Keratinocyte (primary cell): ENCODE data around the gene DDX28. TPM values are rescaled to one million over a fixed set of nuclear protein-coding genes. Genes with fewer than 3 reads are reported as not detected.
"Not testable (repeated sequence)": the region's sequence is repeated elsewhere in the genome, so short reads cannot be mapped to it uniquely, and the experiment has no call there.

Experiments
- DNase-seq: peaks from one replicate; pipeline ENCODE4 v3.0.0-alpha.2; 2011; ENCODE audit warnings: low read depth, missing footprints, low spot score
- FAIRE-seq: peaks from 2 replicates; lab custom pipeline; 2011; peaks lifted over from hg19 to GRCh38; lab: Jason Lieb, UNC
- H2AFZ ChIP-seq: 2 replicates; pipeline ENCODE4 v1.6.0; 2012; ENCODE audit warnings: low read length, control low read depth, inconsistent platforms; ENCODE audit not compliant: control insufficient read depth
- H3K27ac ChIP-seq: 2 replicates; pipeline ENCODE4 v1.5.1; 2011; ENCODE audit warnings: low read length; ENCODE audit not compliant: control insufficient read depth, insufficient read depth
- H3K27me3 ChIP-seq: 3 replicates; pipeline ENCODE4 v1.6.0; 2011; ENCODE audit warnings: low read length; ENCODE audit not compliant: control insufficient read depth, insufficient read depth; ENCODE audit errors: extremely low read depth
- H3K36me3 ChIP-seq, 2 experiments: 2 replicates in 1 of 2; 3 replicates in 1 of 2; pipeline ENCODE4 v1.5.1; 2011; ENCODE audit warnings: low read length in 2 of 2, mild to moderate bottlenecking in 1 of 2; ENCODE audit not compliant: control insufficient read depth in 2 of 2, insufficient read depth in 2 of 2; ENCODE audit errors: extremely low read depth in 1 of 2
- H3K4me1 ChIP-seq: 3 replicates; pipeline ENCODE4 v1.5.1; 2011; ENCODE audit warnings: low read length; ENCODE audit not compliant: control insufficient read depth, insufficient read depth; ENCODE audit errors: extremely low read depth
- H3K4me2 ChIP-seq: 3 replicates; pipeline ENCODE4 v1.6.0; 2011; ENCODE audit warnings: low read depth, low read length; ENCODE audit not compliant: control insufficient read depth, insufficient read depth; ENCODE audit errors: extremely low read depth
- H3K4me3 ChIP-seq, 3 experiments: fragments of 200-600 bp in 1 of 3; sonication (generic) in 1 of 3; 2 replicates in 2 of 3; 3 replicates in 1 of 3; pipeline ENCODE4 v1.5.1; 2011 to 2016; ENCODE audit warnings: low read length in 3 of 3, mild to moderate bottlenecking in 3 of 3, control low read depth in 2 of 3, inconsistent platforms in 1 of 3, low read depth in 1 of 3, mixed read lengths in 1 of 3, mixed run types in 1 of 3, moderate library complexity in 1 of 3; ENCODE audit not compliant: control insufficient read depth in 2 of 3, insufficient read depth in 2 of 3; ENCODE audit errors: extremely low read depth in 1 of 3
- H3K79me2 ChIP-seq: 2 replicates; pipeline ENCODE4 v1.6.0; 2012; ENCODE audit warnings: low read length; ENCODE audit not compliant: control insufficient read depth, insufficient read depth
- H3K9ac ChIP-seq: 3 replicates; pipeline ENCODE4 v1.6.0; 2011; ENCODE audit warnings: low read length; ENCODE audit not compliant: control insufficient read depth, insufficient read depth; ENCODE audit errors: extremely low read depth
- H3K9me1 ChIP-seq: 3 replicates; pipeline ENCODE4 v1.6.0; 2011; ENCODE audit warnings: low read length; ENCODE audit not compliant: control insufficient read depth, insufficient read depth; ENCODE audit errors: extremely low read depth
- H3K9me3 ChIP-seq: 2 replicates; pipeline ENCODE4 v1.5.1; 2012; ENCODE audit warnings: low read depth, low read length; ENCODE audit not compliant: control insufficient read depth
- H4K20me1 ChIP-seq: 3 replicates; pipeline ENCODE4 v1.6.0; 2011; ENCODE audit warnings: low read length; ENCODE audit not compliant: control insufficient read depth, insufficient read depth; ENCODE audit errors: extremely low read depth
- EZH2 ChIP-seq: IDR thresholded peaks from one replicate; pipeline ENCODE4 v1.6.1; 2012; ENCODE audit warnings: inconsistent platforms, mild to moderate bottlenecking, low read length, moderate library complexity
- dilution Hi-C: fragments of 300-500 bp; cut with MboI; formaldehyde crosslinking; loops from one replicate; pipeline ENCODE4 v1.7.0; 2020; ENCODE audit warnings: low sequenced_read_pairs; ENCODE audit not compliant: extremely low pct_ligation_motif_present
- polyA plus RNA-seq, 5 experiments: library from polyadenylated mRNA; depleted of rRNA in 3 of 5; stranded (reverse) in 3 of 5; stranded (forward) in 1 of 5; unstranded in 1 of 5; fragments of >200 nt; gene quantifications; 1 replicate in 1 of 5; 2 replicates in 3 of 5; 3 replicates in 1 of 5; pipeline versions ENCODE4 v1.2.1 to v1.2.3, GENCODE V29; 2011 to 2012; ENCODE audit warnings: missing spikeins in 2 of 5, low read depth in 1 of 5, low replicate concordance in 1 of 5
- TF ChIP-seq, protein P1 (sequence below), 3 experiments: IDR thresholded peaks in 1 of 3; conservative IDR thresholded peaks in 1 of 3; optimal IDR thresholded peaks in 1 of 3; 2 replicates in 2 of 3; 3 replicates in 1 of 3; pipeline versions ENCODE3 to v1.5.1; 2011; ENCODE audit warnings: low read length in 3 of 3, mild to moderate bottlenecking in 3 of 3, moderate library complexity in 2 of 3, control low read depth in 1 of 3, inconsistent platforms in 1 of 3; ENCODE audit not compliant: insufficient read depth in 2 of 3; ENCODE audit errors: extremely low read depth in 1 of 3

Gene DDX28
- polyA plus RNA-seq, 1 donor (not counting 4 experiments of a cell fraction or from before 2014, with no cell fraction given), result 12.8 TPM

DNA sequence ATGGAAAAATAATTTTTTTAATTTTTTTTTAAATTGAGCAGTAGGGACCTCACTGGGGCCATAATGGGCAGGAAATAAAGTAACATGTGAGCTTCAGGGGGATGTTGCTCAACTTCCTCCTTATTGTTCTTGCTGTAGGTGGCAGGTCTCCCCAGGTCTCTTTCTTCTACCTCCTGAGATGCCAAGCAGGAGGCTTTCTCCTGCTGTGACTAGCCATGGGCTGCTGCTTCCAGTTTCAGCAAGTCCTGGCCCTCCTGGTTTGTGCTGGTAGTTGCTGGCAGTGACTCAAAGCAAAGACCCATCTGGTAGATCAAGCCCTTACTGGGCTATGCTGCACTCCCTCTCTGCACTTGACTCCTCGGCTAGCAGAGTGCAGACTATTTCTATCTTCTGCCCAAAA is 9.6 kb downstream of the DDX28 start:
- FAIRE-seq (peak; percentile 84), DNase-seq (no peak)
- no peak overlapping the region for H3K4me2 ChIP-seq
- H3K9me3 ChIP-seq, result no peaks in the 10 kb centered on the region
- no peaks in the 10 kb centered on the region for H3K36me3 ChIP-seq
- H3K9ac ChIP-seq, result no peak overlapping the region
- H3K4me3 ChIP-seq, result no peak overlapping the region
- H3K27ac ChIP-seq, result peak overlapping the region; percentile 20
- H3K79me2 ChIP-seq, result no peaks in the 10 kb centered on the region
- TF ChIP-seq, protein P1, sequence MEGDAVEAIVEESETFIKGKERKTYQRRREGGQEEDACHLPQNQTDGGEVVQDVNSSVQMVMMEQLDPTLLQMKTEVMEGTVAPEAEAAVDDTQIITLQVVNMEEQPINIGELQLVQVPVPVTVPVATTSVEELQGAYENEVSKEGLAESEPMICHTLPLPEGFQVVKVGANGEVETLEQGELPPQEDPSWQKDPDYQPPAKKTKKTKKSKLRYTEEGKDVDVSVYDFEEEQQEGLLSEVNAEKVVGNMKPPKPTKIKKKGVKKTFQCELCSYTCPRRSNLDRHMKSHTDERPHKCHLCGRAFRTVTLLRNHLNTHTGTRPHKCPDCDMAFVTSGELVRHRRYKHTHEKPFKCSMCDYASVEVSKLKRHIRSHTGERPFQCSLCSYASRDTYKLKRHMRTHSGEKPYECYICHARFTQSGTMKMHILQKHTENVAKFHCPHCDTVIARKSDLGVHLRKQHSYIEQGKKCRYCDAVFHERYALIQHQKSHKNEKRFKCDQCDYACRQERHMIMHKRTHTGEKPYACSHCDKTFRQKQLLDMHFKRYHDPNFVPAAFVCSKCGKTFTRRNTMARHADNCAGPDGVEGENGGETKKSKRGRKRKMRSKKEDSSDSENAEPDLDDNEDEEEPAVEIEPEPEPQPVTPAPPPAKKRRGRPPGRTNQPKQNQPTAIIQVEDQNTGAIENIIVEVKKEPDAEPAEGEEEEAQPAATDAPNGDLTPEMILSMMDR (optimal IDR thresholded peaks at IDR 0.05 in 1 of 3, IDR thresholded peaks at IDR 0.05 in 1 of 3, conservative IDR thresholded peaks at IDR 0.05 in 1 of 3; ENCODE audit: extremely low read depth in 1 of 3, insufficient read depth in 2 of 3, low read length in 3 of 3), result no peak
- no peak for TF ChIP-seq EZH2
- peak overlapping the region; percentile 33 for H2AFZ ChIP-seq
- dilution Hi-C loops, result no loop called here
- no peaks in the 10 kb centered on the region for H3K27me3 ChIP-seq
- peaks cover 10% of the 10 kb centered on the region for H3K4me1 ChIP-seq
- no peaks in the 10 kb centered on the region for H3K9me1 ChIP-seq
- no peaks in the 10 kb centered on the region for H4K20me1 ChIP-seq

DNA sequence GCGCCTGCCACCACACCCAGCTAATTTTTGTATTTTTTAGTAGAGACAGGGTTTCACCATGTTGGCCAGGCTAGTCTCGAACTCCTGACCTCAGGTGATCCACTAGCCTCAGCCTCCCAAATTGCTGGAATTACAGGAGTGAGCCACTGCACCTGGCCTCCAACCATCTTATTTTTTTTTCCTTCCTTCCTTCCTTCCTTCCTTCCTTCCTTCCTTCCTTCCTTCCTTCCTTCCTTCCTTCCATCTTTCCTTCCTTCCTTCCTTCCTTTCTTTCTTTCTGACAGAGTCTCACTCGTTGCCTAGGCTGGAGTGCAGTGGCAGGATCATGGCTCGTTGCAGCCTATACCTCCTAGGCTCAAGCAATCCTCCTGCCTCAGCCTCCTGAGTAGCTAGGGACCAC is 13.2 kb downstream of the DDX28 start:
- H3K4me2 ChIP-seq, H2AFZ ChIP-seq, H3K27me3 ChIP-seq, H3K9ac ChIP-seq, DNase-seq, dilution Hi-C loops, H3K27ac ChIP-seq, H4K20me1 ChIP-seq, H3K36me3 ChIP-seq, H3K79me2 ChIP-seq, H3K4me3 ChIP-seq, FAIRE-seq, H3K9me3 ChIP-seq, H3K9me1 ChIP-seq: not testable (repeated sequence)
- H3K4me1 ChIP-seq, result peaks cover 27% of the 10 kb centered on the region

DNA sequence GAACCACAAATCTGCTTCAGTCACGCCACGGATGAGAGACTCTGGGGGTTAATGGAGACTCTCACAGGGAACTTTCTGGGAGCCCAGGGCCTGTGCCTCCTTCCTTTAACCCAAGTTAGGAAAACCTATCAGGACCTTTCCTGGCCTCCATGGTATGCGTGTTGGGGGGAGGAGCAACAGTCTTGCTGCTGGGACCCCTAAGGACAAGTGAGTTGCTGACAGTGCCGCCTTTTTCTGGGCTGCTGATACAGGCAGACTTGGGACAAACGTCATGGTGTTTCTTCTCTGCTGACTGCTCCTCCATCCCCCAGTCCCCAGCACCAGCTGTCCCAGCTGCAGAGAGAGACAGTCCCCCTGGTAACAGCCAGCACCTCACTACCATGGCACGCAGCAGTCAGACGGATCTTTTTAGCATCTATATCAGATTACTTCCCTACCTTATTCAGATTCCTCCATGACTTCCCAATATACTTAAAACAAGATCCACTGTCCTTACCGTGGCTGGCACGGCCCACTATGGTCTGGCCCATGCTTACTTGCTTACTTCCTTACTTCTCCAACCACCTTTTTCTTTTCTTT is 13.8 kb downstream of the DDX28 start:
- Histone ChIP-seq H3K27me3 (no peaks in the 10 kb centered on the region), H3K4me2 (no peak overlapping the region), H2AFZ (no peak overlapping the region), H3K27ac (no peak overlapping the region), H3K9me1 (no peaks in the 10 kb centered on the region), H3K4me1 (peaks cover 30% of the 10 kb centered on the region), H3K9ac (no peak overlapping the region), H3K36me3 (no peaks in the 10 kb centered on the region), H4K20me1 (no peaks in the 10 kb centered on the region), H3K4me3 (no peak overlapping the region), H3K9me3 (no peaks in the 10 kb centered on the region), H3K79me2 (no peaks in the 10 kb centered on the region)
- DNase-seq (no peak), FAIRE-seq (no peak)
- TF ChIP-seq, protein P1 (optimal IDR thresholded peaks at IDR 0.05 in 1 of 3, IDR thresholded peaks at IDR 0.05 in 1 of 3, conservative IDR thresholded peaks at IDR 0.05 in 1 of 3; ENCODE audit: extremely low read depth in 1 of 3, insufficient read depth in 2 of 3, low read length in 3 of 3), result no peak
- TF ChIP-seq EZH2, result no peak
- dilution Hi-C loops, result no loop called here
